Endothelial cell of umbilical vein (primary cell): Measurements from ENCODE around the gene SUPT4H1. TPM values are rescaled to one million over a fixed set of nuclear protein-coding genes. Genes with fewer than 3 reads are reported as not detected.

ENCODE experiments used
- BruUV-seq: library from RNA; stranded (reverse); fragments of 400-500 nt; replicated peaks from 2 replicates; lab custom pipeline; 2021; lab: Mats Ljungman, UMichigan
- CTCF ChIA-PET: fragments of 300-600, 350-600 bp; sonication (Branson Sonifier 250); formaldehyde crosslinking; loops from one replicate; lab custom pipeline; 2021; ENCODE audit warnings: antibody characterized with exemption, inconsistent platforms; lab: Charles Lee
- POLR2A ChIA-PET: fragments of 300-600, 350-600 bp; sonication (Branson Sonifier 250); formaldehyde crosslinking; loops from one replicate; lab custom pipeline; 2021; ENCODE audit warnings: antibody characterized with exemption, inconsistent platforms; lab: Charles Lee
- DNase-seq: peaks from one replicate; pipeline ENCODE4 v3.0.0-alpha.2; 2011; ENCODE audit warnings: low read depth, low spot score
- FAIRE-seq: peaks from 2 replicates; lab custom pipeline; 2011; peaks lifted over from hg19 to GRCh38; lab: Jason Lieb, UNC
- H2AFZ ChIP-seq: 2 replicates; pipeline ENCODE4 v1.6.0; 2012; ENCODE audit warnings: low read depth, low read length, control low read depth, inconsistent platforms
- H3K27ac ChIP-seq: 2 replicates; pipeline ENCODE4 v1.5.1; 2011; ENCODE audit warnings: low read depth, mild to moderate bottlenecking, control low read depth, low read length, moderate library complexity; ENCODE audit not compliant: insufficient read depth
- H3K27me3 ChIP-seq, 2 experiments: 2 replicates each; pipeline versions ENCODE4 v1.6.0 to v1.6.1; 2011; ENCODE audit warnings: low read length in 2 of 2, mixed read lengths in 1 of 2; ENCODE audit not compliant: control insufficient read depth in 2 of 2, insufficient read depth in 2 of 2
- H3K36me3 ChIP-seq, 2 experiments: 2 replicates in 1 of 2; 3 replicates in 1 of 2; pipeline ENCODE4 v1.5.1; 2011; ENCODE audit warnings: low read length in 2 of 2, mild to moderate bottlenecking in 1 of 2, moderate library complexity in 1 of 2; ENCODE audit not compliant: control insufficient read depth in 2 of 2, insufficient read depth in 2 of 2; ENCODE audit errors: extremely low read depth in 1 of 2
- H3K4me1 ChIP-seq: 3 replicates; pipeline ENCODE4 v1.5.1; 2011; ENCODE audit warnings: mild to moderate bottlenecking, low read length; ENCODE audit not compliant: control insufficient read depth, insufficient read depth; ENCODE audit errors: extremely low read depth
- H3K4me2 ChIP-seq: 2 replicates; pipeline ENCODE4 v1.6.1; 2011; ENCODE audit warnings: low read length, control low read depth, mixed read lengths; ENCODE audit not compliant: insufficient read depth
- H3K4me3 ChIP-seq, 3 experiments: fragments of 200-600 bp in 1 of 3; sonication (generic), shearing (Covaris generic) in 1 of 3; replicated peaks in 1 of 3; 2 replicates each; pipeline ENCODE4 v1.5.1; 2011 to 2016; ENCODE audit warnings: control low read depth in 3 of 3, low read length in 3 of 3, mild to moderate bottlenecking in 2 of 3, inconsistent platforms in 1 of 3, low read depth in 1 of 3, moderate library complexity in 1 of 3; ENCODE audit not compliant: insufficient read depth in 1 of 3
- H3K79me2 ChIP-seq: 2 replicates; pipeline ENCODE4 v1.6.0; 2012; ENCODE audit warnings: low read length, inconsistent platforms; ENCODE audit not compliant: control insufficient read depth, insufficient read depth
- H3K9ac ChIP-seq: replicated peaks from 2 replicates; pipeline ENCODE3; 2011; ENCODE audit warnings: low read length, control low read depth; ENCODE audit not compliant: insufficient read depth; ENCODE audit errors: extremely low read depth
- H3K9me1 ChIP-seq: replicated peaks from 3 replicates; pipeline ENCODE4 v1.6.0; 2011; ENCODE audit warnings: mild to moderate bottlenecking, low read length; ENCODE audit not compliant: control insufficient read depth, insufficient read depth; ENCODE audit errors: extremely low read depth
- H3K9me3 ChIP-seq: replicated peaks from 2 replicates; pipeline ENCODE4 v1.5.1; 2012; ENCODE audit warnings: low read length, inconsistent platforms; ENCODE audit not compliant: control insufficient read depth, insufficient read depth
- H4K20me1 ChIP-seq: replicated peaks from 2 replicates; pipeline ENCODE3; 2011; ENCODE audit warnings: mild to moderate bottlenecking, low read length; ENCODE audit not compliant: control insufficient read depth, insufficient read depth; ENCODE audit errors: extremely low read depth
- CTCF ChIP-seq, 2 donors: IDR thresholded peaks; 1 replicate in 1 of 2; 2 replicates in 1 of 2; pipeline ENCODE4 v1.5.1; 2011; ENCODE audit warnings: low read length in 2 of 2, mild to moderate bottlenecking in 2 of 2, moderate library complexity in 2 of 2, control low read depth in 1 of 2, inconsistent platforms in 1 of 2, low read depth in 1 of 2; ENCODE audit not compliant: insufficient read depth in 1 of 2; ENCODE audit errors: extremely low read depth in 1 of 2
- EZH2 ChIP-seq: IDR thresholded peaks from 2 replicates; pipeline ENCODE4 v1.6.1; 2012; ENCODE audit warnings: borderline replicate concordance, low read depth, mild to moderate bottlenecking, moderate library complexity, low read length, inconsistent platforms; ENCODE audit not compliant: severe bottlenecking
- FOS ChIP-seq: IDR thresholded peaks from 2 replicates; pipeline ENCODE4 v1.6.1; 2011; ENCODE audit warnings: mild to moderate bottlenecking, low read length, moderate library complexity, borderline replicate concordance; ENCODE audit not compliant: insufficient read depth
- GATA2 ChIP-seq: IDR thresholded peaks from 2 replicates; pipeline ENCODE4 v1.7.0; 2011; ENCODE audit warnings: low read depth, mild to moderate bottlenecking, moderate library complexity, mixed read lengths, low read length; ENCODE audit not compliant: insufficient read length, insufficient read depth
- JUN ChIP-seq: IDR thresholded peaks from 2 replicates; pipeline ENCODE4 v1.6.1; 2011; ENCODE audit warnings: borderline replicate concordance, low read depth; ENCODE audit not compliant: insufficient read length, insufficient read depth
- MAX ChIP-seq: IDR thresholded peaks from 2 replicates; pipeline ENCODE4 v1.6.1; 2011; ENCODE audit not compliant: insufficient read depth, insufficient read length
- MYC ChIP-seq: IDR thresholded peaks from one replicate; pipeline ENCODE4 v1.6.1; 2011; ENCODE audit warnings: mild to moderate bottlenecking, low read depth, low read length
- POLR2A ChIP-seq: IDR thresholded peaks from 2 replicates; pipeline ENCODE4 v1.6.1; 2012; ENCODE audit warnings: low read depth, mild to moderate bottlenecking, control low read depth, low read length
- POLR2AphosphoS5 ChIP-seq: IDR thresholded peaks from 2 replicates; pipeline ENCODE4 v1.6.1; 2012; ENCODE audit warnings: low read depth, mild to moderate bottlenecking, control low read depth, low read length, moderate library complexity; ENCODE audit not compliant: insufficient read depth
- dilution Hi-C: fragments of 300-500 bp; cut with MboI; formaldehyde crosslinking; loops from one replicate; pipeline ENCODE4 v1.15.0; 2019; ENCODE audit warnings: low sequenced_read_pairs; ENCODE audit not compliant: extremely low pct_ligation_motif_present
- intact Hi-C: fragments of 100-400 bp; cut with micrococcal nuclease; formaldehyde crosslinking; loops from one replicate; pipeline ENCODE4 v1.10.0; 2022
- polyA plus RNA-seq, 4 experiments: library from polyadenylated mRNA; depleted of rRNA in 3 of 4; stranded (reverse) in 3 of 4; unstranded in 1 of 4; fragments of >200 nt; gene quantifications; 2 replicates each; pipeline versions ENCODE4 v1.2.1 to v1.2.3, GENCODE V29; 2011 to 2012; ENCODE audit warnings: missing spikeins in 1 of 4
- total RNA-seq: library from RNA; stranded (reverse); gene quantifications from 2 replicates; pipeline ENCODE4 v1.2.3, GENCODE V29; 2021

Gene SUPT4H1
- total and polyA plus RNA-seq, 2 donors (not counting 3 experiments of a cell fraction or from before 2014, with no cell fraction given) = 77.5 to 154 TPM

- no peaks in the 10 kb centered on the region for H3K79me2 ChIP-seq
- H3K9me3 ChIP-seq = no peaks in the 10 kb centered on the region
- H3K27ac ChIP-seq = no peak overlapping the region
- CTCF ChIA-PET = interaction anchor here (0.8 to 2.6 kb wide), 5 partner anchors 14 to 145 kb away, joined by 3 to 30 read pairs (median 8); partner anchors contain the start of gene RNF43
- no peaks in the 10 kb centered on the region for H3K36me3 ChIP-seq
- peaks cover 2 to 6% of the 10 kb centered on the region in 2 experiments for H3K27me3 ChIP-seq
- no peak overlapping the region for H3K4me3 ChIP-seq
- no peak overlapping the region for H3K4me2 ChIP-seq
- no peaks in the 10 kb centered on the region for H3K9me1 ChIP-seq
- BruUV-seq = no TSS peak
- TF ChIP-seq FOS = no peak
- TF ChIP-seq POLR2AphosphoS5 = no peak
- TF ChIP-seq MYC = no peak
- no peak for TF ChIP-seq MAX
- TF ChIP-seq CTCF (IDR thresholded peaks at IDR 0.05; ENCODE audit: extremely low read depth in 1 of 2, insufficient read depth in 1 of 2, low read depth in 1 of 2, low read length in 2 of 2) = no peak
- no peak for TF ChIP-seq EZH2
- no peak for TF ChIP-seq JUN
- no peak for TF ChIP-seq POLR2A
- TF ChIP-seq GATA2 = no peak
- no peak overlapping the region for H3K9ac ChIP-seq
- no peak overlapping the region for H2AFZ ChIP-seq
- no peak for FAIRE-seq
- H4K20me1 ChIP-seq = no peaks in the 10 kb centered on the region
- dilution Hi-C loops (no loop called here), intact Hi-C loops (no loop called here)
- POLR2A ChIA-PET = no interaction called here
- no peak for DNase-seq
- H3K4me1 ChIP-seq = no peaks in the 10 kb centered on the region
Measured at GRCh38 chr17:58302919-58303585, 48.9 kb downstream of the SUPT4H1 start.
